Measurements from ENCODE around the gene SLC9B2. TPM values are rescaled to one million over a fixed set of nuclear protein-coding genes. Genes with fewer than 3 reads are reported as not detected.

Gene SLC9B2
- total RNA-seq, 1 donor from 2014 or later: 19.9 TPM

DNA sequence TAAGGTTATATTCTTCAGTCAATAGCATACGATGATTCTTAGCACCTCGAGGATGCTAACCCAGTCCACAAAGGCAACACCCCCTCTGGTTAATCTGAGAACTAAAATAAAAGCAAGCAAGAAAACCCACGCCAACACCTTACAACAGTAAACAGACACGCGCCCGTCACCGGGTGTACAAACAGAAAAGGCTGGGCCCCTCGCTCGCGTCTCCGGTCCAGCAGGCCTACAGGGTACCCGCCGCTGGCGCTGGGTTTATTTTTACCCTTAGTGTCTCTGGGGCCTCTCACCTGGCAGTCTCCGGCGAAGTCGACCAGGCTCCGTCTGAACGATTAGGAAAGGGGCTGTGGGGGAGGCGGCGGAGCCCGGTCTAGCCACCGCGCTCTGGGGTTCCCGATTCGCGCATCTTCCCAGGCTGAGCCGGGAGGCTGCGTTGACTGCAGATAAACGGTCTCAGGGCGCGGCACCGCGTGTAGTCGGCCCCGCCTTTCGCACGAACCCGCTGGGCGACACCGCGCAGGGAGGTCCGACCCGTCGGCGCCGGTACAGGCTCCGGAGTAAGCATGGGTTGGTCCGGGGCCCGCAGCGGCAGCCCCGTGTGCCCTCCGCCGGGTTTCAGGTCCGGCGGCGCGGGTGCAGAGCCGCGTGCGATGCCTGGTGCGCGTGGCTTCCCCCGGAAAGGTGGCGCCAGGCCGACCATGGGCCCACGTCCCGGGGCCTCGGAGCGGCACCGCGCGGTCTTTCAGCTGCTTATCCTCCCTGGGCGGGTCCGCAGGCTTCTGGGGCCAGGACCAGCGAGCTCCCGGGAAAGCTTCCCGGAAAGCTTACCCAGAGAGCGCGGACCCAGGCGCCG is 441 bp downstream of the SLC9B2 start:
- H3K9me3 Mint-ChIP-seq (ENCODE audit: unreplicated experiment): no peaks in the 10 kb centered on the region
- peak overlapping the region; percentile 95 for H3K4me3 Mint-ChIP-seq (ENCODE audit: unreplicated experiment)
- peaks cover 11% of the 10 kb centered on the region for H3K36me3 Mint-ChIP-seq (ENCODE audit: unreplicated experiment)
- TF ChIP-seq, protein P1, sequence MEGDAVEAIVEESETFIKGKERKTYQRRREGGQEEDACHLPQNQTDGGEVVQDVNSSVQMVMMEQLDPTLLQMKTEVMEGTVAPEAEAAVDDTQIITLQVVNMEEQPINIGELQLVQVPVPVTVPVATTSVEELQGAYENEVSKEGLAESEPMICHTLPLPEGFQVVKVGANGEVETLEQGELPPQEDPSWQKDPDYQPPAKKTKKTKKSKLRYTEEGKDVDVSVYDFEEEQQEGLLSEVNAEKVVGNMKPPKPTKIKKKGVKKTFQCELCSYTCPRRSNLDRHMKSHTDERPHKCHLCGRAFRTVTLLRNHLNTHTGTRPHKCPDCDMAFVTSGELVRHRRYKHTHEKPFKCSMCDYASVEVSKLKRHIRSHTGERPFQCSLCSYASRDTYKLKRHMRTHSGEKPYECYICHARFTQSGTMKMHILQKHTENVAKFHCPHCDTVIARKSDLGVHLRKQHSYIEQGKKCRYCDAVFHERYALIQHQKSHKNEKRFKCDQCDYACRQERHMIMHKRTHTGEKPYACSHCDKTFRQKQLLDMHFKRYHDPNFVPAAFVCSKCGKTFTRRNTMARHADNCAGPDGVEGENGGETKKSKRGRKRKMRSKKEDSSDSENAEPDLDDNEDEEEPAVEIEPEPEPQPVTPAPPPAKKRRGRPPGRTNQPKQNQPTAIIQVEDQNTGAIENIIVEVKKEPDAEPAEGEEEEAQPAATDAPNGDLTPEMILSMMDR (IDR thresholded peaks at IDR 0.05): peak; percentile 18
- peaks cover 35% of the 10 kb centered on the region for H3K4me1 Mint-ChIP-seq (ENCODE audit: unreplicated experiment)
- H3K27ac Mint-ChIP-seq (ENCODE audit: unreplicated experiment): peak overlapping the region; percentile 96
- H3K27me3 Mint-ChIP-seq (ENCODE audit: unreplicated experiment): no peaks in the 10 kb centered on the region
- DNase-seq (ENCODE audit: extremely low spot score, unreplicated experiment): peak; percentile 88

DNA sequence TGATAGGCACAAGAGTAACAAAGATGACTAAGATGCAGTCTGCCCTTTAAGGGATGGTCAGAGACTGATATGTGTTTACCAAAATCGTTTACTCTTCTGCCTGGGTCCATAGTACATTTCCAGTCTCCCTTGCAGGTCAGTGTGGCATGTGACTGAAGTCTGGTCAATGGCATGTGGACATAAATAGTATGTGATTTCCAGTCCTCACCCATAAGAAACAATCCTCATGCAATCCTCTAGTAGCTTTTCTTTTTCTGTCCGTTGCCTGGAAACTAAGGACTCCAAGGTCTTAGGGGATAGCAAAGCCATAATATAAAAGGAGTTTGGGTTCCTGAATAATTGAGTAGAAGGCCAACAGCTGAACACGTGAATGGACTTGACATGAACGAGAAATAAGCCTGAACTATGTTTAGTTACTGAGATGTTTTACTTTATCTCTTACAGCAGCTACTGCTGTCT is 1.1 kb downstream of the SLC9B2 start:
- peak overlapping the region; percentile 95 for H3K27ac Mint-ChIP-seq (ENCODE audit: unreplicated experiment)
- no peaks in the 10 kb centered on the region for H3K9me3 Mint-ChIP-seq (ENCODE audit: unreplicated experiment)
- DNase-seq (ENCODE audit: extremely low spot score, unreplicated experiment): no peak
- no peaks in the 10 kb centered on the region for H3K27me3 Mint-ChIP-seq (ENCODE audit: unreplicated experiment)
- peaks cover 7% of the 10 kb centered on the region for H3K36me3 Mint-ChIP-seq (ENCODE audit: unreplicated experiment)
- TF ChIP-seq, protein P1 (IDR thresholded peaks at IDR 0.05): no peak
- H3K4me1 Mint-ChIP-seq (ENCODE audit: unreplicated experiment): peaks cover 35% of the 10 kb centered on the region
- peak overlapping the region; percentile 95 for H3K4me3 Mint-ChIP-seq (ENCODE audit: unreplicated experiment)

DNA sequence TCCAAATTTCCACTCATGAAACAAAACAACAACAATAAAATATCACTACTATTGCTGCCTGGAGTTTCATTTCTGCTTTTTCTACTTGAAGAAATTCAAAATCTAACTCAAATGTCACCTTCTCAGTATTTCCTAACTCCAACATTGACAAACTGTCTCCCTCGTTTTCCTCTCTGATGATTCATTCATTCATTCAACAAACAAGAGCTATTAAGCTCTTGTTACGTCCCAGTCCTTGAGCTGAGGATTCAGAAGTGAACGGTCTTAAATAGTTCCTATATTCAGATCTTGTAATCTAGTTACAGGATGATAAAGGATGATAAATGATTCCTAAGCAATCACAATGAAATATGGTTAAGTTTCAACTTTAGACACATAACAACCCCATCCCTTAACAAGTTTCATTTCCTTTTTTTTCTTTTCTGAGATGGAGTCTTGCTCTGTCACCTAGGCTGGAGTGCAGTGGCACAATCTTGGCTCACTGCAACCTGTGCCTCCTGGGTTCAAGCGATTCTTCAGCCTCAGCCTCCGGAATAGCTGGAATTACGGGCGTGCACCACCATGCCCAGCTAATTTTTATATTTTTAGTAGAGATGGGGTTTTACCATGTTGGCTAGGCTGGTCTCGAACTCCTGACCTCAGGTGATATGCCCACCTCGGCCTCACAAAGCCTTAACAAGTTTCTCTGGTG is 1.7 kb downstream of the SLC9B2 start:
- peaks cover 35% of the 10 kb centered on the region for H3K4me1 Mint-ChIP-seq (ENCODE audit: unreplicated experiment)
- H3K27ac Mint-ChIP-seq (ENCODE audit: unreplicated experiment): peak overlapping the region; percentile 95
- TF ChIP-seq, protein P1 (IDR thresholded peaks at IDR 0.05): no peak
- H3K4me3 Mint-ChIP-seq (ENCODE audit: unreplicated experiment): peak overlapping the region; percentile 95
- H3K9me3 Mint-ChIP-seq (ENCODE audit: unreplicated experiment): no peaks in the 10 kb centered on the region
- DNase-seq (ENCODE audit: extremely low spot score, unreplicated experiment): no peak
- H3K27me3 Mint-ChIP-seq (ENCODE audit: unreplicated experiment): no peaks in the 10 kb centered on the region
- H3K36me3 Mint-ChIP-seq (ENCODE audit: unreplicated experiment): peaks cover 7% of the 10 kb centered on the region

DNA sequence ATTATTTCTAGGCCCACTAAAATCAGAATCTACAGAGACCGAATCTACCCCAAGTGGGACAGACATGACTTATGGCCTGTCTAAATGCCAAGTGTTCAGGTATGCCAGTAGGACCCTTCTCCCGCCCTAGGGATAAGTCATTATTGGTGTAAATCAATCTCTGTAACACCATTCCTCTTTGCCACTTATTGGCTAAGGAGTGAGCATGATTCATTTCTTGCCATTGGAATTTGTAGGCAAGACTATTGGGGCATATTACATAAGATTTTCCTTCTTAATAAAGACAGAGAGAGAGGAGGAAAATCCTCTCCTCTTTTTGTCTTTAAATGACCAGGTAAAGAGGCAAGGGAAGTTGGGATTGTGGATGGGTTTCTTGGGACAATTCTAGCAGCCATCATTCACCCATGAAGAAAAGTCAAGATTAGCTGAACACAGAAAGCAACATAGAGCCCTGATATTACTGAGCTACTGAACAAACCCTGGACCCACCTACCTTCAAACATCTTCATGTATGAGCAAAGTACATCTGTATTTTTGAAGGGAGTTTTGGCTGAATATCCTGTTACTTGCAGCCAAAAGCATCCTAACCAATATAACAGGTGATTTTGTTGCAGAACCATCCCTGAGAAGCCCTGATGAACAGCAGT is 2.6 kb downstream of the SLC9B2 start:
- Mint-ChIP-seq H3K4me1 (ENCODE audit: unreplicated experiment) (peaks cover 35% of the 10 kb centered on the region), H3K27ac (ENCODE audit: unreplicated experiment) (no peak overlapping the region), H3K9me3 (ENCODE audit: unreplicated experiment) (no peaks in the 10 kb centered on the region), H3K4me3 (ENCODE audit: unreplicated experiment) (no peak overlapping the region), H3K27me3 (ENCODE audit: unreplicated experiment) (no peaks in the 10 kb centered on the region), H3K36me3 (ENCODE audit: unreplicated experiment) (peaks cover 2% of the 10 kb centered on the region)
- TF ChIP-seq, protein P1 (IDR thresholded peaks at IDR 0.05): no peak
- DNase-seq (ENCODE audit: extremely low spot score, unreplicated experiment): no peak

Measured in osteocyte (in vitro differentiated cells).